GM12873 (cell line): ENCODE data around the gene MIDN.

Experiments
- CTCF ChIP-seq: IDR thresholded peaks from 2 replicates; pipeline ENCODE4 v1.5.1; 2012; ENCODE audit warnings: low read depth, mild to moderate bottlenecking, moderate library complexity, low read length, control low read depth; ENCODE audit not compliant: insufficient read depth; ENCODE audit errors: missing control alignments

MIDN gene

GRCh38 chr19:1261538-1261797 is 13.1 kb downstream of the MIDN start:
- peak; percentile 42 for TF ChIP-seq CTCF

GRCh38 chr19:1261798-1262622 is 13.6 kb downstream of the MIDN start:
- TF ChIP-seq CTCF: no peak

- TF ChIP-seq CTCF: no peak
Measured at GRCh38 chr19:1262623-1263123, 14.3 kb downstream of the MIDN start.

GRCh38 chr19:1263188-1263587 is 14.8 kb downstream of the MIDN start:
- TF ChIP-seq CTCF: no peak

- TF ChIP-seq CTCF: no peak
Measured at GRCh38 chr19:1264801-1265614, 16.6 kb downstream of the MIDN start.

- no peak for TF ChIP-seq CTCF
Measured at GRCh38 chr19:1265615-1266128, 17.3 kb downstream of the MIDN start.
